NCI-H2029 (cell line): ENCODE data around the gene MRPL19.

Source experiments
- DNase-seq: peaks from one replicate; lab custom pipeline; 2025; lab: John Stamatoyannopoulos, UW

Gene MRPL19

GRCh38 chr2:75616406-75616805, 30.2 kb upstream of the MRPL19 start:
- no peak for DNase-seq

GRCh38 chr2:75616933-75617332, 29.6 kb upstream of the MRPL19 start:
- no peak for DNase-seq

GRCh38 chr2:75619956-75620740, 26.4 kb upstream of the MRPL19 start:
- no peak for DNase-seq

GRCh38 chr2:75621228-75621627, 25.4 kb upstream of the MRPL19 start:
- no peak for DNase-seq

- no peak for DNase-seq
Observed at GRCh38 chr2:75622500-75622899, 24.1 kb upstream of the MRPL19 start.

GRCh38 chr2:75622929-75623328, 23.7 kb upstream of the MRPL19 start:
- no peak for DNase-seq

- peak; percentile 28 for DNase-seq
Observed at GRCh38 chr2:75627902-75628504, 18.6 kb upstream of the MRPL19 start.

- no peak for DNase-seq
Observed at GRCh38 chr2:75632091-75632701, 14.4 kb upstream of the MRPL19 start.

GRCh38 chr2:75632813-75633212, 13.8 kb upstream of the MRPL19 start:
- no peak for DNase-seq

- DNase-seq, result no peak
Observed at GRCh38 chr2:75633620-75634019, 13.0 kb upstream of the MRPL19 start.

GRCh38 chr2:75634945-75635344, 11.6 kb upstream of the MRPL19 start:
- no peak for DNase-seq

GRCh38 chr2:75637568-75637967, 9.0 kb upstream of the MRPL19 start:
- no peak for DNase-seq

- DNase-seq, result peak; percentile 7
Observed at GRCh38 chr2:75640621-75641121, 5.9 kb upstream of the MRPL19 start.

GRCh38 chr2:75641587-75641986, 5.0 kb upstream of the MRPL19 start:
- no peak for DNase-seq

GRCh38 chr2:75643980-75644379, 2.6 kb upstream of the MRPL19 start:
- DNase-seq, result no peak

- DNase-seq, result no peak
Observed at GRCh38 chr2:75645643-75646042, 940 bp upstream of the MRPL19 start.

GRCh38 chr2:75646090-75646582, 447 bp upstream of the MRPL19 start:
- no peak for DNase-seq

GRCh38 chr2:75647771-75648170, 1.2 kb downstream of the MRPL19 start:
- DNase-seq, result no peak

GRCh38 chr2:75654012-75654411, 7.4 kb downstream of the MRPL19 start:
- DNase-seq, result no peak

GRCh38 chr2:75655861-75656260, 9.3 kb downstream of the MRPL19 start:
- DNase-seq, result no peak

GRCh38 chr2:75656563-75656962, 10.0 kb downstream of the MRPL19 start:
- no peak for DNase-seq

- DNase-seq, result no peak
Observed at GRCh38 chr2:75657798-75658197, 11.2 kb downstream of the MRPL19 start.

- no peak for DNase-seq
Observed at GRCh38 chr2:75666911-75667310, 20.3 kb downstream of the MRPL19 start.
